HG02623 (cell line): ENCODE measurements around the gene DLGAP1.

Source experiments
- ATAC-seq: cut with Tn5 transposase; IDR thresholded peaks from one replicate; pipeline ENCODE4 v1.9.1; 2021; ENCODE audit warnings: moderate library complexity; ENCODE audit not compliant: unreplicated experiment

DLGAP1 gene

GRCh38 chr18:4242431-4243161 is 212.5 kb downstream of the DLGAP1 start:
- no peak for ATAC-seq

GRCh38 chr18:4241090-4241617 is 214.0 kb downstream of the DLGAP1 start:
- ATAC-seq, result no peak

GRCh38 chr18:4238966-4239365 is 216.1 kb downstream of the DLGAP1 start:
- no peak for ATAC-seq

GRCh38 chr18:4237664-4238041 is 217.5 kb downstream of the DLGAP1 start:
- ATAC-seq, result no peak

GRCh38 chr18:4236940-4237663 is 218.0 kb downstream of the DLGAP1 start:
- ATAC-seq, result no peak

GRCh38 chr18:4233468-4233867 is 221.6 kb downstream of the DLGAP1 start:
- ATAC-seq, result no peak

GRCh38 chr18:4232656-4233055 is 222.5 kb downstream of the DLGAP1 start:
- no peak for ATAC-seq

- no peak for ATAC-seq
Measured at GRCh38 chr18:4231260-4231659, 223.8 kb downstream of the DLGAP1 start.

- ATAC-seq, result no peak
Measured at GRCh38 chr18:4230450-4231168, 224.5 kb downstream of the DLGAP1 start.

- no peak for ATAC-seq
Measured at GRCh38 chr18:4224031-4224704, 230.9 kb downstream of the DLGAP1 start.

- no peak for ATAC-seq
Measured at GRCh38 chr18:4211111-4211837, 243.8 kb downstream of the DLGAP1 start.

- ATAC-seq, result no peak
Measured at GRCh38 chr18:4208366-4208765, 246.7 kb downstream of the DLGAP1 start.

- ATAC-seq, result no peak
Measured at GRCh38 chr18:4207383-4207985, 247.6 kb downstream of the DLGAP1 start.

GRCh38 chr18:4204438-4204720 is 250.7 kb downstream of the DLGAP1 start:
- no peak for ATAC-seq

- no peak for ATAC-seq
Measured at GRCh38 chr18:4203568-4204437, 251.3 kb downstream of the DLGAP1 start.

GRCh38 chr18:4200399-4200798 is 254.7 kb downstream of the DLGAP1 start:
- no peak for ATAC-seq

- no peak for ATAC-seq
Measured at GRCh38 chr18:4198956-4199355, 256.2 kb downstream of the DLGAP1 start.

GRCh38 chr18:4196351-4196750 is 258.8 kb downstream of the DLGAP1 start:
- no peak for ATAC-seq

- no peak for ATAC-seq
Measured at GRCh38 chr18:4193086-4193485, 262.0 kb downstream of the DLGAP1 start.
